Left cardiac atrium (tissue), 4 donors: Measurements from ENCODE around the gene ABHD1. TPM values are rescaled to one million over a fixed set of nuclear protein-coding genes. Genes with fewer than 3 reads are reported as not detected.
"Not testable (repeated sequence)": the region's sequence is repeated elsewhere in the genome, so short reads cannot be mapped to it uniquely, and the experiment has no call there.

Experiments
- ATAC-seq, 2 donors: fragments of 200-7000 bp; cut with Tn5 transposase; one replicate each; pipeline ENCODE4 v1.9.1; 2020; ENCODE audit warnings: mild to moderate bottlenecking in 2 of 2, moderate library complexity in 2 of 2
- DNase-seq: peaks from one replicate; pipeline ENCODE4 v3.0.0-alpha.2; 2020
- intact Hi-C, 2 donors: fragments of 100-400 bp; cut with DNase I; formaldehyde crosslinking; loops; one replicate each; pipeline versions ENCODE4 v1.14.1 to v1.15.1; 2022 to 2023
- total RNA-seq, 2 donors: library from RNA; stranded (reverse); fragmentation: NEBNext Ultra II Directional; extraction: Animal tissue kit (Norgen Biotek cat#: 25700); gene quantifications; one replicate each; pipeline ENCODE4 v1.2.1, GENCODE V29; 2021
- donor health status: DM: no; HTN: yes; CAD: no.
- donor health status: DM: no; HTN: yes; CAD: no; lungs with severe emphysema.
- donor health status: DM: yes; HTN: yes; CAD: no.
- donor health status: Dilated cardiomyopathy.

Gene ABHD1
- total RNA-seq, 2 donors from 2014 or later, result 1.1 to 3.2 TPM

- intact Hi-C loops, result loop anchor here in 1 of 2 donors (5.0 to 10.0 kb wide), 2 partner anchors 95 to 187 kb away; partner anchors contain the start of gene TRIM54
- DNase-seq (no peak), ATAC-seq (no peak)
These were observed 26.3 kb upstream of the ABHD1 start for GRCh38 chr2:27097341-27097740.

DNA sequence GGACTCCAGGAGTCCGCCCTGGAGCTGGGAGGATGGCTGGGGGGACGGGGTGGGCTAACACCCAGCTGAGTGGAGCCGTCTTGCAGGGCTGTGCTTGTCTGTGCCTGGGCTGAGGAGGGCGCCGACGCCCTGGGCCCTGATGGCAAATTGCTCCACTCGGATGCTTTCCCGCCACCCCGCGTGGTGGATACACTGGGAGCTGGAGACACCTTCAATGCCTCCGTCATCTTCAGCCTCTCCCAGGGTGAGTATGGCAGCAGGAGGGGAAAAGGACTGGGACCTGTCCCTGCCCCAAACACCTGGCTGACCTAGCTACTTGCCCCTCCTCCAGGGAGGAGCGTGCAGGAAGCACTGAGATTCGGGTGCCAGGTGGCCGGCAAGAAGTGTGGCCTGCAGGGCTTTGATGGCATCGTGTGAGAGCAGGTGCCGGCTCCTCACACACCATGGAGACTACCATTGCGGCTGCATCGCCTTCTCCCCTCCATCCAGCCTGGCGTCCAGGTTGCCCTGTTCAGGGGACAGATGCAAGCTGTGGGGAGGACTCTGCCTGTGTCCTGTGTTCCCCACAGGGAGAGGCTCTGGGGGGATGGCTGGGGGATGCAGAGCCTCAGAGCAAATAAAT, 24.2 kb upstream of the ABHD1 start:
- no peak for DNase-seq
- intact Hi-C loops, result loop anchor here in 1 of 2 donors (5.0 to 10.0 kb wide), 2 partner anchors 93 to 185 kb away; partner anchors contain the start of gene TRIM54
- ATAC-seq, result no peak

GRCh38 chr2:27100036-27100435, 23.6 kb upstream of the ABHD1 start:
- DNase-seq (no peak), ATAC-seq (no peak)
- intact Hi-C loops, result no loop called here

- ATAC-seq (no peak), DNase-seq (no peak)
- intact Hi-C loops, result no loop called here
These were observed 21.3 kb upstream of the ABHD1 start for GRCh38 chr2:27102329-27102728.

DNA sequence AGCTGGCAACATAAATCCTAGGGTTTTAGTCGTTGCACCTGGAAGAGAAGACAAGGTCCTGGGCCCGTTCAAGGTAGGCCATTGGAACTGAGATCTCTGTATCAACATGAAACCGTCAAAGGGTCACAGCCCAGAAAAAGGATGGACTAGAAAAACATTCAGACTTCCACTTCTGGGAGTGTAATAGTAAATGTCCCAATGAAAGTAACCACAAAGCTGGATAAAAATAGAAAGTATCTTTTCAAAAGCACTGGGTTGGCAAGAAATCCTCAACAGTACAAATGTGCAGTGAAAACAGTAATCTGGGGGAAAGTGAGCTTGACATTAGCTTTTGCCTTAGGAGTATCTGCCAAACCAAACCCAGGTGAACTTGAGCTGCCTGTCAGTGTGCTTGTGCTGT, 17.6 kb upstream of the ABHD1 start:
- ATAC-seq (no peak), DNase-seq (no peak)
- intact Hi-C loops, result no loop called here

- no peak for DNase-seq
- intact Hi-C loops, result no loop called here
- no peak for ATAC-seq
These were observed 15.4 kb upstream of the ABHD1 start for GRCh38 chr2:27108221-27108620.

- DNase-seq (no peak), ATAC-seq (no peak)
- intact Hi-C loops, result no loop called here
These were observed 14.5 kb upstream of the ABHD1 start for GRCh38 chr2:27109083-27109482.

DNA sequence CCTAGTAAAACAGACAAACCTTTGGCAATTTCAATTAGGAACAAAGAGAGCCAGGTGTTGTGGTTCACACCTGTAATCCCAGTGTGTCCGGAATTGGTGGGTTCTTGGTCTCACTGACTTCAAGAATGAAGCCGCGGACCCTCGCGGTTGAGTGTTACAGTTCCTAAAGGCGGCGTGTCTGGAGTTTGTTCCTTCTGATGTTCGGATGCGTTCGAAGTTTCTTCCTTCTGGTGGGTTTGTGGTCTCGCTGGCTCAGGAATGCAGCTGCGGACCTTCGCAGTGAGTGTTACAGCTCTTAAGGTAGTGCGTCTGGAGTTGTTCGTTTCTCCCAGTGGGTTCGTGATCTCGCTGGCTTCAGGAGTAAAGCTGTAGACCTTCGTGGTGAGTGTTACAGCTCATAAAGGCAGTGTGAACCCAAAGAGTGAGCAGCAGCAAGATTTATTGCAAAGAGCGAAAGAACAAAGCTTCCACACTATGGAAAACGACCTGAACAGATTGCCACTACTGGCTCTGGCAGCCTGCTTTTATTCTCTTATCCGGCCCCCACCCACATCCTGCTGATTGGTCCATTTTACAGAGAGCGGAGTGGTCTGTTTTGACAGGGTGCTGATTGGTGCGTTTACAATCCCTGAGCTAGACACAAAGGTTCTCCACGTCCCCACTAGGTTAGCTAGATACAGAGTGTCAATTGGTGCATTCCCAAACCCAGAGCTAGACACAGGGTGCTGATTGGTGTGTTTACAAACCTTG, 12.8 kb upstream of the ABHD1 start:
- ATAC-seq, intact Hi-C loops, DNase-seq: not testable (repeated sequence)

DNA sequence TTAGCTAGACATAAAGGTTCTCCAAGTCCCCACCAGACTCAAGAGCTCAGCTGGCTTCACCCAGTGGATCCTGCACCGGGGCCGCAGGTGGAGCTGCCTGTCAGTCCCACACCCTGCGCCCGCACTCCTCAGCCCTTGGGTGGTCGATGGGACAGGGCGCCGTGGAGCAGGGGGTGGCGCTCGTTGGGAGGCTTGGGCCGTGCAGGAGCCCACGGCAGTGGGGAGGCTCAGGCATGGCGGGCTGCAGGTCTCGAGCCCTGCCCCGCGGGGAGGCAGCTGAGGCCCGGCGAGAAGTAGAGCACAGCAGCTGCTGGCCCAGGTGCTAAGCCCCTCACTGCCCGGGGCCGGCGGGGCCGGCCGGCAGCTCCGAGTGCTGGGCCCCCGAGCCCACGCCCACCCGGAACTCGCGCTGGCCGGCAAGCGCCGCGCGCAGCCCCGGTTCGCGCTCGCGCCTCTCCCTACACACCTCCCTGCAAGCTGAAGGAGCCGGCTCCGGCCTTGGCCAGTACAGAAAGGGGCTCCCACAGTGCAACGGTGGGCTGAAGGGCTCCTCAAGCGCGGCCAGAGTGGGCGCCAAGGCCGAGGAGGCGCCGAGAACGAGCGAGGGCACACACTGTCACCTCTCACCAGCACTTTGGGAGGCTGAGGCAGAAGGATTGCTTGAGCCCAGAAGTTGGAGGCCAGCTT, 12.1 kb upstream of the ABHD1 start:
- DNase-seq, ATAC-seq, intact Hi-C loops: not testable (repeated sequence)

DNA sequence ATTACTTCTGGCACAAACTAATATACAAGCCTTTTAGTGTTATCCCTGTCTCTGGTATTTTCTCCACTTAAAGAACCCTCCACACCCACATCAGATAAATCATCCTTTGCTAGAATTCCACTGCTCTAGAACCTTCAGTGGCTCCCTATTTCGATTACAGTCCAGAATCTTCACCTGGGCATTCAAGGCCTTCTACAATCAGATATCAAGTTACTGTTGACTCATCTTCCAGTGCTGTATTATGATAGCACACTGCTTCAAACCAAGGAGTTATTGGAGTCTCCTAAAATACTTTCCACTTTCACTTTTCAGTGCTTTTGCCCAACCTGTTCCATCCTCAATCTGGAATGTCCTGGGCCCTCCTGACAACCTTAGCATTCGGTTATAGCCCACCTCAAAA, 8.1 kb upstream of the ABHD1 start:
- no peak for ATAC-seq
- intact Hi-C loops, result no loop called here
- DNase-seq, result no peak

DNA sequence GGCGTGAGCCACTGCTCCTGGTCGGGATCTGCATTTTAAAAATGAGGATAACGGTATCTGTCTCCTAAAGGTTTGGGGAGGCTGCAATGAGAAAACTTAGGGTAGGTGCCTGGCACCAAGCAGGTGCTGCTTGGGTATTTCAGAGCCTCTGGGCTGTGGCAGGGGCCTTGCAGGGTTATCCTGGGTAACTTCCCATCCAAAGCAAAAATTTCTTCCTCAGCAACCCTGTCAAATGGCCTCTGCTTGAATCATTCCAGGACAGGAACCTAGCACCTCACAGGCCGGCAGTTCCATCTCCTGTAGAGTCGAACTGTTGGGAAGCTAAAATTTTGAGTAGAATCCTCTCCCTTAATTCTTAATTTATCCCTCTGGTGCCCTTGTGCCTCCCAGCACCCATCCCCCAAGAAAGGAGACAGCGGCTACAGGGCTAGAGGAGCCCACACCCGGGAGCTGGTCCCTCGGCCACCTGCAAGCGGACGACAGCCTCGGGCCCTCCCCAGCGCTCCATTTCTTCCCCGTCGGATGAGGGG, 5.6 kb upstream of the ABHD1 start:
- DNase-seq (no peak), ATAC-seq (no peak)
- intact Hi-C loops, result no loop called here

DNA sequence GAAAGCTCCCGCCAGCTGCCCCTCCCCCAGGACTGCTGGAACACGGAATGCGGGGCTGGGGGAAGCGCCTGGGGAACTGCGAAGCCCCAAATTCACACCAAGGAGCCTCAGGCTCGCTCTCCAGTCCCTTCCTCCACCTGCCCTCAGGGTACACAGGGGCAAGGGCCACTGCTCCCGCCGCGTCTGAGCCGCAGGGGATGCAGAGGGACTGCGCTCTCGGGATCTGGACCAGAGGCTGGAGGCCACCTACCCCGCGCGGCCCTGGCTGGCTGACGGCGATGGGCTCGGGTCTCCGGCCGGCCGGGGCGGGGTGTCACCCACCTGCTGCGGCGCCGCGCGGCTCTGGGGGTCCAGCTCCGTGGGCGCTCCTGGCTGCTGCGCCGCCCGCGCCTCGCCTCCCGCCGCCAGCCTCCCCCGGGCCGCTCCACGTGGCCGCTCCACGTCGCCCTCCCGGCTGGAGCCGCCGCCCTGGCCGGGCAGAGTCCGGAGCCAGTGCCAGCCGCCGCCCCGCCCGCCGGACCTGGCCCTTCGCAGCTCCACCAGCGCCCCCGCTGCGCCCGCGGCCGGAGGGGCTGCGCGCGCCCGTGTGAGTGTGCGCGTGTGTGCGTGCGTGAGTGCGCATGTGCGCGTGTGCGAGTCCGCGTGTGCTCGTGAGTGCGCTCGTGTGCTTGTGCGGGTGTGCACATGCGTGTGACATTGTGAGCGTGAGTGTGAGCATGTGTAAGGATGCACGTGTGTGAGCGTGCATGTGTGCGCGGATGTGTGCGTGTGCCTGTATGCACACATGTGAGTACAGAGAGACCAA, 4.9 kb upstream of the ABHD1 start, which contains the start of gene CGREF1:
Gene CGREF1 (minus strand): TSS at position 604 of the 805 bp plus-strand sequence. CDS start 14,762 bp downstream, outside the sequence.
- ATAC-seq, result peak; percentile 20 to 28
- intact Hi-C loops, result no loop called here
- no peak for DNase-seq

GRCh38 chr2:27119330-27119670, 4.3 kb upstream of the ABHD1 start:
- DNase-seq, ATAC-seq, intact Hi-C loops: not testable (repeated sequence)

DNA sequence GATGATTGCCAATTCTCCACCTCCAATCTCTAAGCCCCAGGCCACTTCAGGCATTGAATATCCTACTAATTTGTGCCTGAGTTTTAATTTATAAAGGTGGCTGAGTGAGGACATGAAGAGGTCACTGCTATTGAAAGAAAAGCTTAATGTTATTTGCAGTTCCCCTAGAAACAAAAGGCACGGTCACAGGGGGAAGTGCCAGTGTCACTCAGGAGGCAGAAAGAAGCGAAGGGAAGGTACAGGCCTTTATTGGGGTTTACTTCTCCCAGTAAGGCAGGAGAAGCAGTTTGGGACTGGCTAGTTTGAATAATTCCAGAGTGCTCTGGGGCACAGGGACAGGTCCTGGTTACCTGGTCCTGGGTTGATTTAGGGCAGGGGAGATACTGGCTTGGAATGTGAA, 1.7 kb upstream of the ABHD1 start:
- ATAC-seq (no peak), DNase-seq (no peak)
- intact Hi-C loops, result no loop called here

DNA sequence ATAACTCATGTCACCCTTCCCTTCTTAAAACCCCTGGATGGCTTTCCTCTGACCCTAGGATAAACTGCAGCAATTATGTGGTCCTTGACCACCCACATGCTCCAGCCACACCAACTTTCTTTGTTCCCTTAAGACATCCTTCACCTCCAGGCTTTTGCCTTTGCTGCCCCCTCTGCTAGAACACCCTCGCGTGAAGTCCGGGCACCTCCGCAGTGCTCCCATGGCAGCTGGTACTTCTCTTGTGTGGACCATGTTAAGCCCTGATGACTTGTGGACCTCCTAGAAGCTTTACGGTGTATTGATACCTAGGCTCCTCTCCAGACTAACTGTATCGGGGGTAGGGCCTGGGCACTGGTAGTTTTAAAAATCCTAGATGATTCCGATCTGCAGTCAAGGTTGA, 824 bp upstream of the ABHD1 start:
- intact Hi-C loops, result no loop called here
- no peak for ATAC-seq
- DNase-seq, result no peak

GRCh38 chr2:27125104-27125503, 1.5 kb downstream of the ABHD1 start:
- ATAC-seq (no peak), DNase-seq (no peak)
- intact Hi-C loops, result no loop called here

GRCh38 chr2:27126252-27126710, 2.7 kb downstream of the ABHD1 start:
- DNase-seq, result no peak
- ATAC-seq, result peak; percentile 4 to 62
- intact Hi-C loops, result no loop called here

DNA sequence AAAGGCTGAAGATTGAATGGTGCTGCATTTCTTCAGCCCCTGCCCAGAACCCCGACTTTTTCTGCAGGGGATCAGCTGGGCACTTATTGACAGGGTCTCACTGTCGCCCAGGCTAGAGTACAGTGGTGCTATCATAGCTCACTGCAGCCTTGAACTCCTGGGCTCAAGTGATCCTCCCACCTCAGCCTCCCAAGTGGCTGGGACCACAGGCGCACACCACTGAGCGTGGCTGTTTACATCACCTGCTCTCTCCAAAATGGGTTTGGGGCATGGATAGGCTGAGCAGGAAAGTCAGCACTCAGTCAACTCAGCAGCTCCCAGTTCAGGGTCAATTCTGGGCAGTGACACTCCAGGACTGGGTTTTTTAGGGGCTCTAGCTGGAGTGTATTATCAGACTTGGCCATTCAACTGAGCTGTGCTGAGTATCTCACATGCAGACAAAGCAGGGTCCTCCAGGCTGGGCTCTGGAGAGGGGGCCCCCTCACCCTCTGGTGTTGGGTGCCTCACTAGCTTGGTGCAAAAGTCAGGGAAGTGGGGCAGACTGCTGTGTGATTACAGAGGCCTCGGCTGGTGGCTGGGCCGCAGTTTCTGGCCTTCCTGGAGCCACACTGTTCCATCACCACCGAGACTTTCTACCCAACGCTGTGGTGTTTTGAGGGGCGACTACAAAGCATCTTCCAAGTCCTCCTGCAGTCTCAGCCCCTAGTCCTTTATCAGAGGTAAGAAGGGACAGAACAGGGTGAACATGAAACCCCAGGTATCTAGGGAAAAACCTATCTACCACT, 4.5 kb downstream of the ABHD1 start:
- no peak for DNase-seq
- no peak for ATAC-seq
- intact Hi-C loops, result no loop called here
